Ishikawa (cell line): ENCODE measurements around the gene EIF4ENIF1.

Source experiments
- CEBPB ChIP-seq: IDR thresholded peaks from 2 replicates; pipeline ENCODE4 v1.6.1; 2012
- CREB1 ChIP-seq: IDR thresholded peaks from 2 replicates; pipeline ENCODE4 v1.6.1; 2012; ENCODE audit warnings: low read depth
- EGR1 ChIP-seq: IDR thresholded peaks from 2 replicates; pipeline ENCODE4 v1.6.1; 2012
- EP300 ChIP-seq: IDR thresholded peaks from 2 replicates; pipeline ENCODE4 v1.6.1; 2012; ENCODE audit warnings: borderline replicate concordance
- FOXM1 ChIP-seq: IDR thresholded peaks from 2 replicates; pipeline ENCODE4 v1.6.1; 2012; ENCODE audit warnings: low read depth, borderline replicate concordance
- NFIC ChIP-seq: IDR thresholded peaks from 2 replicates; pipeline ENCODE4 v1.6.1; 2012
- RAD21 ChIP-seq: IDR thresholded peaks from 2 replicates; pipeline ENCODE4 v1.6.1; 2012; ENCODE audit warnings: low read depth
- TAF1 ChIP-seq: IDR thresholded peaks from 2 replicates; pipeline ENCODE4 v1.6.1; 2012; ENCODE audit warnings: low read depth, mild to moderate bottlenecking
- TCF12 ChIP-seq: IDR thresholded peaks from 2 replicates; pipeline ENCODE4 v1.6.1; 2012; ENCODE audit warnings: low read depth
- TEAD4 ChIP-seq: IDR thresholded peaks from 2 replicates; pipeline ENCODE4 v1.6.1; 2012
- USF1 ChIP-seq: IDR thresholded peaks from 2 replicates; pipeline ENCODE4 v1.6.1; 2012
- YY1 ChIP-seq: IDR thresholded peaks from 2 replicates; pipeline ENCODE4 v1.6.1; 2012; ENCODE audit warnings: low read depth
- ZBTB7A ChIP-seq: IDR thresholded peaks from 2 replicates; pipeline ENCODE4 v1.6.1; 2012; ENCODE audit warnings: low read depth
- TF ChIP-seq, protein P1 (sequence below): IDR thresholded peaks from 2 replicates; pipeline ENCODE4 v1.6.1; 2012; ENCODE audit warnings: low read depth, mild to moderate bottlenecking
- TF ChIP-seq, protein P2 (sequence below): IDR thresholded peaks from 2 replicates; pipeline ENCODE4 v1.6.1; 2012

EIF4ENIF1 gene

GRCh38 chr22:31492151-31492550, 2.5 kb upstream of the EIF4ENIF1 start:
- TF ChIP-seq EGR1 = no peak
- TF ChIP-seq USF1 = no peak
- TF ChIP-seq NFIC = no peak

DNA sequence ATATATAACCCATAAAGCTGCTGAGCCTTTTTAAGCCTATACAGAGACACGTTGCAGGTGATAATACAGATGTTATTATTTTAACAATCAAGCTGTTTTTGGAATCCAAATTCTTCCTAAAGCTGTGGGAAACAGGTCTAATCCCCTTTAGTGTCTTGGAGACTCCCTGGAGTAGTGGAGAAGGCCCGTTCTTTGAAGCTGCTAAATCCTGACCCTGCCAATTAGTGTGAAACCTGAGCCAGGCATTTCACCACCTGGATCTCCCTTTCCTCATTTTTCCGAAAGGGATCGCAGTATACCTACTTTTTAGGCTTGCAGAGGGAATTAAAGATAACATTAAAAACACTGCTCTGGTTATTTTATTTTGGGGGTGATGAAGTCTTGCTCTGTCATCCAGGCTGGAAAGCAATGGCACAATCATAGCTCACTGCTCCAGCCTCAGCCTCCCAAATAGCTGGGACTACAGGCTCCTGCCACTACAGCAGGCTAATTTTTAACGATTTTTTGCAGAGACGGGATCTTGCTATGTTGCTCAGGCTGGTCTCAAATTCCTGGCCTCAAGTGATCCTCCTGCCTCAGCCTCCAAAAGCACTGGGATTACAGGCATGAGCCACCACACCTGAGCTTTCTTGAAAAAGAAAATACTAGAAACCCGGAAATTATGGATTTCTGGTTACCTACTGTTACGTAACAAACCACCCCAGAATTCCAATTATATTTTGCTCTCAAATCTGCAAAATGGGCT, 1.7 kb upstream of the EIF4ENIF1 start:
- TF ChIP-seq, protein P1, sequence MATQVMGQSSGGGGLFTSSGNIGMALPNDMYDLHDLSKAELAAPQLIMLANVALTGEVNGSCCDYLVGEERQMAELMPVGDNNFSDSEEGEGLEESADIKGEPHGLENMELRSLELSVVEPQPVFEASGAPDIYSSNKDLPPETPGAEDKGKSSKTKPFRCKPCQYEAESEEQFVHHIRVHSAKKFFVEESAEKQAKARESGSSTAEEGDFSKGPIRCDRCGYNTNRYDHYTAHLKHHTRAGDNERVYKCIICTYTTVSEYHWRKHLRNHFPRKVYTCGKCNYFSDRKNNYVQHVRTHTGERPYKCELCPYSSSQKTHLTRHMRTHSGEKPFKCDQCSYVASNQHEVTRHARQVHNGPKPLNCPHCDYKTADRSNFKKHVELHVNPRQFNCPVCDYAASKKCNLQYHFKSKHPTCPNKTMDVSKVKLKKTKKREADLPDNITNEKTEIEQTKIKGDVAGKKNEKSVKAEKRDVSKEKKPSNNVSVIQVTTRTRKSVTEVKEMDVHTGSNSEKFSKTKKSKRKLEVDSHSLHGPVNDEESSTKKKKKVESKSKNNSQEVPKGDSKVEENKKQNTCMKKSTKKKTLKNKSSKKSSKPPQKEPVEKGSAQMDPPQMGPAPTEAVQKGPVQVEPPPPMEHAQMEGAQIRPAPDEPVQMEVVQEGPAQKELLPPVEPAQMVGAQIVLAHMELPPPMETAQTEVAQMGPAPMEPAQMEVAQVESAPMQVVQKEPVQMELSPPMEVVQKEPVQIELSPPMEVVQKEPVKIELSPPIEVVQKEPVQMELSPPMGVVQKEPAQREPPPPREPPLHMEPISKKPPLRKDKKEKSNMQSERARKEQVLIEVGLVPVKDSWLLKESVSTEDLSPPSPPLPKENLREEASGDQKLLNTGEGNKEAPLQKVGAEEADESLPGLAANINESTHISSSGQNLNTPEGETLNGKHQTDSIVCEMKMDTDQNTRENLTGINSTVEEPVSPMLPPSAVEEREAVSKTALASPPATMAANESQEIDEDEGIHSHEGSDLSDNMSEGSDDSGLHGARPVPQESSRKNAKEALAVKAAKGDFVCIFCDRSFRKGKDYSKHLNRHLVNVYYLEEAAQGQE = no peak
- no peak for TF ChIP-seq CREB1
- TF ChIP-seq YY1 = no peak
- TF ChIP-seq EGR1 = no peak
- TF ChIP-seq, protein P2, sequence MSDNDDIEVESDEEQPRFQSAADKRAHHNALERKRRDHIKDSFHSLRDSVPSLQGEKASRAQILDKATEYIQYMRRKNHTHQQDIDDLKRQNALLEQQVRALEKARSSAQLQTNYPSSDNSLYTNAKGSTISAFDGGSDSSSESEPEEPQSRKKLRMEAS = no peak
- TF ChIP-seq TAF1 = no peak
- TF ChIP-seq NFIC = no peak
- no peak for TF ChIP-seq TCF12
- no peak for TF ChIP-seq CEBPB
- TF ChIP-seq FOXM1 = no peak
- no peak for TF ChIP-seq USF1
- TF ChIP-seq TEAD4 = no peak
- TF ChIP-seq RAD21 = no peak
- no peak for TF ChIP-seq ZBTB7A

GRCh38 chr22:31490496-31490925, 869 bp upstream of the EIF4ENIF1 start:
- TF ChIP-seq EP300 = no peak
- TF ChIP-seq EGR1 = no peak
- TF ChIP-seq TAF1 = no peak
- TF ChIP-seq, protein P1 = no peak
- no peak for TF ChIP-seq FOXM1
- no peak for TF ChIP-seq RAD21
- TF ChIP-seq ZBTB7A = no peak
- TF ChIP-seq NFIC = no peak
- TF ChIP-seq CEBPB = no peak

GRCh38 chr22:31488988-31489617, 539 bp downstream of the EIF4ENIF1 start:
- TF ChIP-seq, protein P2 = no peak
- no peak for TF ChIP-seq RAD21
- no peak for TF ChIP-seq TCF12
- no peak for TF ChIP-seq TEAD4
- no peak for TF ChIP-seq FOXM1
- TF ChIP-seq EGR1 = no peak
- TF ChIP-seq, protein P1 = no peak
- TF ChIP-seq CREB1 = no peak
- no peak for TF ChIP-seq NFIC
- no peak for TF ChIP-seq TAF1
- TF ChIP-seq YY1 = no peak
- no peak; the same call in 1 of the 2 replicates for TF ChIP-seq ZBTB7A
